K562 (cell line): ENCODE measurements around the gene GALNT5. TPM values are rescaled to one million over a fixed set of nuclear protein-coding genes. Genes with fewer than 3 reads are reported as not detected.

ENCODE experiments used
- BRD9 ChIP-seq: fragments of 450-650 bp; IDR thresholded peaks from 2 replicates; pipeline ENCODE4 v1.6.1; 2018; ENCODE audit warnings: low read depth; ENCODE audit not compliant: partially characterized antibody
- EP300 ChIP-seq: IDR thresholded peaks from 2 replicates; pipeline ENCODE4 v1.6.1; 2012; ENCODE audit warnings: low read length, improper control_type of control experiment
- ESRRB ChIP-seq: fragments of 250-450 bp; sonication (Bioruptor Pico); IDR thresholded peaks from 2 replicates; pipeline ENCODE4 v1.5.0; 2020; ENCODE audit warnings: mild to moderate bottlenecking, moderate library complexity, borderline replicate concordance
- GABPB1 ChIP-seq: sonication (generic); formaldehyde crosslinking; IDR thresholded peaks from 2 replicates; pipeline ENCODE4 v1.8.0; 2022; ENCODE audit warnings: mild to moderate bottlenecking, missing genetic modification reagents
- JUND ChIP-seq, 2 experiments: IDR thresholded peaks; 2 replicates in 1 of 2; 3 replicates in 1 of 2; pipeline ENCODE4 v1.6.1; 2011; ENCODE audit warnings: borderline replicate concordance in 2 of 2, low read depth in 2 of 2, low read length in 2 of 2, improper control_type of control experiment in 1 of 2, missing biosample characterization in 1 of 2, missing genetic modification characterization in 1 of 2, missing genetic modification reagents in 1 of 2
- NFE2L1 ChIP-seq: fragments of 450-650 bp; IDR thresholded peaks from 2 replicates; pipeline ENCODE4 v1.6.1; 2016; ENCODE audit warnings: missing genetic modification characterization, low read depth, mild to moderate bottlenecking, missing compliant biosample characterization, moderate library complexity, borderline replicate concordance
- NR2C1 ChIP-seq, 2 experiments: fragments of 450-650 bp; IDR thresholded peaks; 2 replicates each; pipeline ENCODE4 v1.6.1; 2017; ENCODE audit warnings: mild to moderate bottlenecking in 2 of 2, antibody characterized with exemption in 1 of 2, inconsistent platforms in 1 of 2, missing compliant biosample characterization in 1 of 2, missing genetic modification characterization in 1 of 2
- REST ChIP-seq, 2 experiments: fragments of 450-650 bp; formaldehyde crosslinking in 1 of 2; IDR thresholded peaks; 2 replicates each; pipeline versions ENCODE4 v1.4.0 to v1.6.1; 2014 to 2020; ENCODE audit warnings: mild to moderate bottlenecking in 2 of 2, borderline replicate concordance in 1 of 2, low read depth in 1 of 2
- SNIP1 ChIP-seq: fragments of 450-650 bp; IDR thresholded peaks from 2 replicates; pipeline ENCODE4 v1.7.1; 2017; ENCODE audit warnings: low read depth, mild to moderate bottlenecking
- SNRNP70 ChIP-seq: fragments of 200-400 bp; formaldehyde crosslinking; optimal IDR thresholded peaks from 2 replicates; pipeline ENCODE3; 2017; ENCODE audit warnings: low read depth, low read length
- TEAD1 ChIP-seq, 2 experiments: fragments of 450-650 bp in 1 of 2; sonication (generic) in 1 of 2; formaldehyde crosslinking; IDR thresholded peaks; 2 replicates each; pipeline versions ENCODE4 v1.4.0 to v1.8.0; 2020 to 2022; ENCODE audit warnings: mild to moderate bottlenecking in 2 of 2, missing genetic modification reagents in 1 of 2
- TRIM24 ChIP-seq, 2 experiments: fragments of 450-650 bp; IDR thresholded peaks; 2 replicates each; pipeline ENCODE4 v1.6.1; 2016
- TSC22D4 ChIP-seq: fragments of 450-650 bp; IDR thresholded peaks from 2 replicates; pipeline ENCODE4 v1.6.1; 2016; ENCODE audit warnings: missing genetic modification characterization, missing biosample characterization, control low read depth
- ZNF347 ChIP-seq: fragments of 450-650 bp; formaldehyde crosslinking; IDR thresholded peaks from 2 replicates; pipeline ENCODE4 v1.4.0; 2020; ENCODE audit warnings: low read depth, mild to moderate bottlenecking, moderate library complexity
- ZNF384 ChIP-seq: IDR thresholded peaks from 2 replicates; pipeline ENCODE4 v1.6.1; 2012; ENCODE audit warnings: low read depth, low read length, improper control_type of control experiment
- ZNF57 ChIP-seq: fragments of 450-650 bp; formaldehyde crosslinking; IDR thresholded peaks from 2 replicates; pipeline ENCODE4 v1.4.0; 2020; ENCODE audit warnings: mild to moderate bottlenecking, moderate library complexity
- ZNF696 ChIP-seq: fragments of 250-450 bp; sonication (Bioruptor Pico); conservative IDR thresholded peaks from 2 replicates; pipeline ENCODE4 v1.4.0; 2020; ENCODE audit warnings: mild to moderate bottlenecking, moderate library complexity
- polyA plus RNA-seq, 8 experiments: library from polyadenylated mRNA; depleted of rRNA in 4 of 8; stranded (reverse) in 5 of 8; unstranded in 3 of 8; fragments of >200 nt; fragmentation: Nextera tagmentation in 2 of 8; fragmentation: Illumina TruSeq in 1 of 8; extraction: Ambion mirVana in 2 of 8; extraction: Trizol in 1 of 8; gene quantifications; 2 replicates each; pipeline versions ENCODE4 v1.2.1 to v1.2.3, GENCODE V29; 2011 to 2014; ENCODE audit warnings: inconsistent platforms in 1 of 8, missing spikeins in 1 of 8
- total RNA-seq, 7 experiments: library from RNA; depleted of rRNA in 6 of 7; stranded (reverse); fragments of >200 nt in 6 of 7; fragmentation: Illumina TruSeq in 2 of 7; extraction: Trizol in 2 of 7; gene quantifications; 2 replicates each; pipeline versions ENCODE4 v1.2.1 to v1.2.3, GENCODE V29; 2011 to 2021; ENCODE audit warnings: low replicate concordance in 1 of 7
- TF ChIP-seq, protein P1 (sequence below): fragments of 200-800 bp; sonication (Bioruptor generic); IDR thresholded peaks from 2 replicates; pipeline ENCODE4 v1.6.1; 2017; ENCODE audit warnings: missing genetic modification characterization, missing compliant biosample characterization

GALNT5 gene
- total and polyA plus RNA-seq, 9 of the 15 experiments (the other 6 are each of a cell fraction or from before 2014, with no cell fraction given): 21.6 to 73.0 (median 54.7) TPM

GRCh38 chr2:157302492-157303099 lies 45.1 kb downstream of the GALNT5 start (continued):
- TF ChIP-seq REST (IDR thresholded peaks at IDR 0.05; ENCODE audit: borderline replicate concordance) (peak; percentile 83), REST (CRISPR knock-in tag; IDR thresholded peaks at IDR 0.05; ENCODE audit: low read depth) (no peak), TRIM24 (IDR thresholded peaks at IDR 0.05) (no peak), SNRNP70 (no peak), SNIP1 (no peak), EP300 (peak; percentile 30; the same call in 1 of the 2 replicates), NFE2L1 (tag) (no peak), TEAD1 (CRISPR knock-in tag; IDR thresholded peaks at IDR 0.05) (no peak), ZNF57 (no peak), NR2C1 (IDR thresholded peaks at IDR 0.05) (no peak), NR2C1 (tag; IDR thresholded peaks at IDR 0.05) (no peak), GABPB1 (CRISPR knock-in tag) (no peak), ESRRB (no peak), ZNF384 (peak; percentile 66), ZNF347 (no peak), TSC22D4 (tag) (no peak), ZNF696 (CRISPR knock-in tag) (no peak), BRD9 (peak; percentile 68), JUND (IDR thresholded peaks at IDR 0.05; ENCODE audit: borderline replicate concordance, low read depth, low read length) (peak; percentile 37; the same call in 1 of the 2 replicates), JUND (tag; IDR thresholded peaks at IDR 0.05; ENCODE audit: borderline replicate concordance, low read depth, low read length) (no peak)
- TF ChIP-seq, protein P1, sequence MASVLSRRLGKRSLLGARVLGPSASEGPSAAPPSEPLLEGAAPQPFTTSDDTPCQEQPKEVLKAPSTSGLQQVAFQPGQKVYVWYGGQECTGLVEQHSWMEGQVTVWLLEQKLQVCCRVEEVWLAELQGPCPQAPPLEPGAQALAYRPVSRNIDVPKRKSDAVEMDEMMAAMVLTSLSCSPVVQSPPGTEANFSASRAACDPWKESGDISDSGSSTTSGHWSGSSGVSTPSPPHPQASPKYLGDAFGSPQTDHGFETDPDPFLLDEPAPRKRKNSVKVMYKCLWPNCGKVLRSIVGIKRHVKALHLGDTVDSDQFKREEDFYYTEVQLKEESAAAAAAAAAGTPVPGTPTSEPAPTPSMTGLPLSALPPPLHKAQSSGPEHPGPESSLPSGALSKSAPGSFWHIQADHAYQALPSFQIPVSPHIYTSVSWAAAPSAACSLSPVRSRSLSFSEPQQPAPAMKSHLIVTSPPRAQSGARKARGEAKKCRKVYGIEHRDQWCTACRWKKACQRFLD: no peak
